SK-N-SH (cell line): ENCODE results near the gene KIR2DL4.

ENCODE experiments used
- EP300 ChIP-seq, 2 experiments: IDR thresholded peaks; 2 replicates each; pipeline versions ENCODE4 v1.4.0 to v1.6.1; 2012; ENCODE audit warnings: borderline replicate concordance in 1 of 2, low read depth in 1 of 2, low read length in 1 of 2
- TF ChIP-seq, protein P1 (sequence below): IDR thresholded peaks from 2 replicates; pipeline ENCODE4 v1.6.1; 2012; ENCODE audit warnings: mild to moderate bottlenecking, low read depth, low read length, moderate library complexity
- TF ChIP-seq, protein P2 (sequence below): fragments of 200-600 bp; sonication (generic); IDR thresholded peaks from 2 replicates; pipeline ENCODE4 v1.6.1; 2017; ENCODE audit warnings: antibody characterized with exemption, mild to moderate bottlenecking, moderate library complexity

DNA sequence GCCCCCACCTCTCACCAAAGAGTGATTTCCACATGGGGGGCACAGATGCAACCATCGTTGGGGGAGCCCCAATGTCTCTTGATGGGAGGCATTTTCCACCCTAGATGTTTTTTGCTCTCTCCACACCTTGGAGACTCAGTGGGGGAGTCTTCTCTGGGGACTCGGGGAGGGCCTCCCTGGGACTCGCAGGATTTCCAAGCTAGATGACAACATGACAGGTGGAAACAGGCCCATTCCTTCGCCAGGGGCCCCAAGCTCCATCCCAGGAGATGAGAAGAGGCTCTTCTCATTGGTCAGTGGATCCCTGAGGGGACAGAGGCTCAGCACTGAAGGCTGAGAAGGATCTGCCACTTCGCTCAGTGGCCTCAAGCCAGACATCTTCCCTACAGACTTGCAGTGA, 12.7 kb upstream of the KIR2DL4 start:
- TF ChIP-seq, protein P1, sequence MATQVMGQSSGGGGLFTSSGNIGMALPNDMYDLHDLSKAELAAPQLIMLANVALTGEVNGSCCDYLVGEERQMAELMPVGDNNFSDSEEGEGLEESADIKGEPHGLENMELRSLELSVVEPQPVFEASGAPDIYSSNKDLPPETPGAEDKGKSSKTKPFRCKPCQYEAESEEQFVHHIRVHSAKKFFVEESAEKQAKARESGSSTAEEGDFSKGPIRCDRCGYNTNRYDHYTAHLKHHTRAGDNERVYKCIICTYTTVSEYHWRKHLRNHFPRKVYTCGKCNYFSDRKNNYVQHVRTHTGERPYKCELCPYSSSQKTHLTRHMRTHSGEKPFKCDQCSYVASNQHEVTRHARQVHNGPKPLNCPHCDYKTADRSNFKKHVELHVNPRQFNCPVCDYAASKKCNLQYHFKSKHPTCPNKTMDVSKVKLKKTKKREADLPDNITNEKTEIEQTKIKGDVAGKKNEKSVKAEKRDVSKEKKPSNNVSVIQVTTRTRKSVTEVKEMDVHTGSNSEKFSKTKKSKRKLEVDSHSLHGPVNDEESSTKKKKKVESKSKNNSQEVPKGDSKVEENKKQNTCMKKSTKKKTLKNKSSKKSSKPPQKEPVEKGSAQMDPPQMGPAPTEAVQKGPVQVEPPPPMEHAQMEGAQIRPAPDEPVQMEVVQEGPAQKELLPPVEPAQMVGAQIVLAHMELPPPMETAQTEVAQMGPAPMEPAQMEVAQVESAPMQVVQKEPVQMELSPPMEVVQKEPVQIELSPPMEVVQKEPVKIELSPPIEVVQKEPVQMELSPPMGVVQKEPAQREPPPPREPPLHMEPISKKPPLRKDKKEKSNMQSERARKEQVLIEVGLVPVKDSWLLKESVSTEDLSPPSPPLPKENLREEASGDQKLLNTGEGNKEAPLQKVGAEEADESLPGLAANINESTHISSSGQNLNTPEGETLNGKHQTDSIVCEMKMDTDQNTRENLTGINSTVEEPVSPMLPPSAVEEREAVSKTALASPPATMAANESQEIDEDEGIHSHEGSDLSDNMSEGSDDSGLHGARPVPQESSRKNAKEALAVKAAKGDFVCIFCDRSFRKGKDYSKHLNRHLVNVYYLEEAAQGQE: no peak
- TF ChIP-seq EP300 (IDR thresholded peaks at IDR 0.05; ENCODE audit: borderline replicate concordance in 1 of 2, low read depth in 1 of 2, low read length in 1 of 2): no peak
- TF ChIP-seq, protein P2, sequence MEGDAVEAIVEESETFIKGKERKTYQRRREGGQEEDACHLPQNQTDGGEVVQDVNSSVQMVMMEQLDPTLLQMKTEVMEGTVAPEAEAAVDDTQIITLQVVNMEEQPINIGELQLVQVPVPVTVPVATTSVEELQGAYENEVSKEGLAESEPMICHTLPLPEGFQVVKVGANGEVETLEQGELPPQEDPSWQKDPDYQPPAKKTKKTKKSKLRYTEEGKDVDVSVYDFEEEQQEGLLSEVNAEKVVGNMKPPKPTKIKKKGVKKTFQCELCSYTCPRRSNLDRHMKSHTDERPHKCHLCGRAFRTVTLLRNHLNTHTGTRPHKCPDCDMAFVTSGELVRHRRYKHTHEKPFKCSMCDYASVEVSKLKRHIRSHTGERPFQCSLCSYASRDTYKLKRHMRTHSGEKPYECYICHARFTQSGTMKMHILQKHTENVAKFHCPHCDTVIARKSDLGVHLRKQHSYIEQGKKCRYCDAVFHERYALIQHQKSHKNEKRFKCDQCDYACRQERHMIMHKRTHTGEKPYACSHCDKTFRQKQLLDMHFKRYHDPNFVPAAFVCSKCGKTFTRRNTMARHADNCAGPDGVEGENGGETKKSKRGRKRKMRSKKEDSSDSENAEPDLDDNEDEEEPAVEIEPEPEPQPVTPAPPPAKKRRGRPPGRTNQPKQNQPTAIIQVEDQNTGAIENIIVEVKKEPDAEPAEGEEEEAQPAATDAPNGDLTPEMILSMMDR: no peak
